Measurements from ENCODE around the gene FUT8. TPM values are rescaled to one million over a fixed set of nuclear protein-coding genes. Genes with fewer than 3 reads are reported as not detected.

Gene FUT8
- total RNA-seq = 10 to 100 TPM in 1 of 2 donors, 1 to 10 TPM in 1; 9.5 to 13.5 TPM

DNA sequence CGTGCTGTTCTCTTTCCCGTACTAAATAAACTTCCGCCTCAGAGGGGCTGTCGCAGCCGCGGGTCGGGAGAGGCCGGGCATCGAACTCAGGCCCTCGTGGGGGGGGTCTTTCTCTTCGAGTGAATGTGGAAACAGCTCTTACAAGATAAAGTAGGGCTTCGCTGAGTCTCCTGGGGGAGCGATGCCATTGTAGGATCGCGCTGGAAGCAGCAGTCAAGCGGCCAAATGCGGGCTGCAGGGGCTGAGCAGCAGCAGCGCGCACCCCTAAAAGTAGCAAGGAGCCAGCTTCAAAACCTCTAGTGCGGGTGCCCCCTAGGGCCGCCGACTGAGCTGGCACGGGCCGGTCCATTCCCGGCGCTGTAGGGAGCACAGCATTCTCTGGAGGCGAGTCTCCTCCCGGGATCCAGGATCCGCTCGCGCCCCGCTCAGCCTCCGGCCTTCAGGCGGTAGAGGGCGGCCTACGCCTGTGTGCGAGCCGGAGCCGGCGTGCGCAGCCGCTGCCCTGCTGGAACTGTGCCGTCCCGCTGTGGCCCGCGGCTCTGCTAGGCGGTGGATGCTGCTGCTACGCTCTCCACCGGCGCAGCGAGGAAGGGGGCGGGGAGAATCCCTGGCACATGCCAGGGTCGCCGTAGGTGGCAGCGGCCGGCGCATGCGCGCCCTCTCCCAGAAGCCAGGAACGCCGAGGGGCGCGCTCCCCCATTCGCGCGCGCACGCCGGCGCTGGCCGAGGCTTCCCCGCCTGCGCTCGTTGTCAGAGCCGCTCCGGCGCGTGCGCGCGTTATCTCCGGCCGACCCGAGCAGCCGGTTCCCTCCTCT is at the start of gene FUT8:
Gene FUT8, plus strand, starts transcription at position 699 of the 815 bp plus-strand sequence. CDS start 148,834 bp downstream, outside the sequence.
- no peaks in the 10 kb centered on the region for H3K36me3 ChIP-seq
- H3K27ac ChIP-seq = peak within 1 kb of the TSS; percentile 93 to 95
- H3K4me3 ChIP-seq = peak within 1 kb of the TSS; percentile 70 to 95
- H3K4me1 ChIP-seq = peaks cover 0 to 12% of the 10 kb centered on the region in 2 donors
- TF ChIP-seq, protein P1, sequence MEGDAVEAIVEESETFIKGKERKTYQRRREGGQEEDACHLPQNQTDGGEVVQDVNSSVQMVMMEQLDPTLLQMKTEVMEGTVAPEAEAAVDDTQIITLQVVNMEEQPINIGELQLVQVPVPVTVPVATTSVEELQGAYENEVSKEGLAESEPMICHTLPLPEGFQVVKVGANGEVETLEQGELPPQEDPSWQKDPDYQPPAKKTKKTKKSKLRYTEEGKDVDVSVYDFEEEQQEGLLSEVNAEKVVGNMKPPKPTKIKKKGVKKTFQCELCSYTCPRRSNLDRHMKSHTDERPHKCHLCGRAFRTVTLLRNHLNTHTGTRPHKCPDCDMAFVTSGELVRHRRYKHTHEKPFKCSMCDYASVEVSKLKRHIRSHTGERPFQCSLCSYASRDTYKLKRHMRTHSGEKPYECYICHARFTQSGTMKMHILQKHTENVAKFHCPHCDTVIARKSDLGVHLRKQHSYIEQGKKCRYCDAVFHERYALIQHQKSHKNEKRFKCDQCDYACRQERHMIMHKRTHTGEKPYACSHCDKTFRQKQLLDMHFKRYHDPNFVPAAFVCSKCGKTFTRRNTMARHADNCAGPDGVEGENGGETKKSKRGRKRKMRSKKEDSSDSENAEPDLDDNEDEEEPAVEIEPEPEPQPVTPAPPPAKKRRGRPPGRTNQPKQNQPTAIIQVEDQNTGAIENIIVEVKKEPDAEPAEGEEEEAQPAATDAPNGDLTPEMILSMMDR (IDR thresholded peaks at IDR 0.05) = peak; percentile 26 to 73
- H3K27me3 ChIP-seq = no peaks in the 10 kb centered on the region
- H3K9me3 ChIP-seq = no peaks in the 10 kb centered on the region
- peak; percentile 93 for DNase-seq (ENCODE audit: low spot score)

GRCh38 chr14:65366802-65367565 is 45.5 kb upstream of the FUT8 start:
- Histone ChIP-seq H3K4me1 (no peaks in the 10 kb centered on the region), H3K27ac (no peak overlapping the region), H3K36me3 (no peaks in the 10 kb centered on the region), H3K4me3 (no peak overlapping the region), H3K9me3 (no peaks in the 10 kb centered on the region), H3K27me3 (no peaks in the 10 kb centered on the region)
- TF ChIP-seq, protein P1 (IDR thresholded peaks at IDR 0.05) = no peak
- DNase-seq (ENCODE audit: low spot score) = no peak

GRCh38 chr14:65369560-65369959 is 43.0 kb upstream of the FUT8 start:
- Histone ChIP-seq H3K27me3 (no peaks in the 10 kb centered on the region), H3K9me3 (no peaks in the 10 kb centered on the region), H3K4me1 (no peaks in the 10 kb centered on the region), H3K4me3 (no peak overlapping the region), H3K36me3 (no peaks in the 10 kb centered on the region), H3K27ac (no peak overlapping the region)
- TF ChIP-seq, protein P1 (IDR thresholded peaks at IDR 0.05) = no peak
- DNase-seq (ENCODE audit: low spot score) = no peak

- Histone ChIP-seq H3K4me1 (no peaks in the 10 kb centered on the region), H3K4me3 (no peak overlapping the region), H3K27ac (no peak overlapping the region), H3K27me3 (no peaks in the 10 kb centered on the region), H3K9me3 (no peaks in the 10 kb centered on the region), H3K36me3 (no peaks in the 10 kb centered on the region)
- TF ChIP-seq, protein P1 (IDR thresholded peaks at IDR 0.05) = no peak
- no peak for DNase-seq (ENCODE audit: low spot score)
Measured at GRCh38 chr14:65370801-65371248, 41.7 kb upstream of the FUT8 start.

GRCh38 chr14:65371784-65372183 is 40.7 kb upstream of the FUT8 start:
- no peaks in the 10 kb centered on the region for H3K4me1 ChIP-seq
- no peaks in the 10 kb centered on the region for H3K36me3 ChIP-seq
- H3K4me3 ChIP-seq = no peak overlapping the region
- no peaks in the 10 kb centered on the region for H3K9me3 ChIP-seq
- DNase-seq (ENCODE audit: low spot score) = no peak
- H3K27ac ChIP-seq = no peak overlapping the region
- H3K27me3 ChIP-seq = no peaks in the 10 kb centered on the region
- TF ChIP-seq, protein P1 (IDR thresholded peaks at IDR 0.05) = no peak
